ENCODE measurements around the gene MAP3K2. TPM values are rescaled to one million over a fixed set of nuclear protein-coding genes. Genes with fewer than 3 reads are reported as not detected.
A peak's percentile ranks its signal among the peaks of the same experiment; 100 is the strongest.

MAP3K2 gene
- total and polyA plus RNA-seq, 2 experiments from 2014 or later = 10.2 to 23.5 TPM

DNA sequence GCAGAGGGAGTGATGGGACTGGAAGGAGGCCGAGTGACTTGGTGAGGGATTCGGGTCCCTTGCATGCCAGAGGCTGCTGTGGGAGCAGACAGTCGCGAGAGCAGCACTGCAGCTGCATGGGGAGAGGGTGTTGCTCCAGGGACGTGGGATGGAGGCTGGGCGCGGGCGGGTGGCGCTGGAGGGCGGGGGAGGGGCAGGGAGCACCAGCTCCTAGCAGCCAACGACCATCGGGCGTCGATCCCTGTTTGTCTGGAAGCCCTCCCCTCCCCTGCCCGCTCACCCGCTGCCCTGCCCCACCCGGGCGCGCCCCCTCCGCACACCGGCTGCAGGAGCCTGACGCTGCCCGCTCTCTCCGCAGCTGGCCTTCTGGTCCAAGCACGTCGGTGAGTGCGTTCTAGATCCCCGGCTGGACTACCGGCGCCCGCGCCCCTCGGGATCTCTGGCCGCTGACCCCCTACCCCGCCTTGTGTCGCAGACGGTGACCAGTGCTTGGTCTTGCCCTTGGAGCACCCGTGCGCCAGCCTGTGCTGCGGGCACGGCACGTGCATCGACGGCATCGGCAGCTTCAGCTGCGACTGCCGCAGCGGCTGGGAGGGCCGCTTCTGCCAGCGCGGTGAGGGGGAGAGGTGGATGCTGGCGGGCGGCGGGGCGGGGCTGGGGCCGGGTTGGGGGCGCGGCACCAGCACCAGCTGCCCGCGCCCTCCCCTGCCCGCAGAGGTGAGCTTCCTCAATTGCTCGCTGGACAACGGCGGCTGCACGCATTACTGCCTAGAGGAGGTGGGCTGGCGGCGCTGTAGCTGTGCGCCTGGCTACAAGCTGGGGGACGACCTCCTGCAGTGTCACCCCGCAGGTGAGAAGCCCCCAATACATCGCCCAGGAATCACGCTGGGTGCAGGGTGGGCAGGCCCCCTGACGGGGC, 35.0 kb upstream of the MAP3K2 start:
- H3K27me3 ChIP-seq (ENCODE audit: insufficient read depth) = peaks cover 45% of the 10 kb centered on the region
- no peaks in the 10 kb centered on the region for H3K36me3 ChIP-seq (ENCODE audit: insufficient read depth)
- Mint-ChIP-seq H3K36me3 (ENCODE audit: low read depth) (no peaks in the 10 kb centered on the region; the same call in 2 of the 3 replicates), H3K27ac (no peak overlapping the region), H3K4me3 (peak overlapping the region; percentile 73), H3K4me1 (peaks cover 11% of the 10 kb centered on the region), H3K27me3 (ENCODE audit: insufficient read depth, low read depth, poor library complexity) (peaks cover 45% of the 10 kb centered on the region), H3K9me3 (no peaks in the 10 kb centered on the region; the same call in none of the 3 replicates)
- peak overlapping the region; percentile 88 for H3K4me3 ChIP-seq
- H3K4me2 ChIP-seq = peak overlapping the region; percentile 80
- H2AFZ ChIP-seq = peak overlapping the region; percentile 99
- DNase-seq (ENCODE audit: low spot score) = peak; percentile 77
- ATAC-seq = peak; percentile 75
- H3K9me2 ChIP-seq (ENCODE audit: insufficient read depth) = no peaks in the 10 kb centered on the region
- no peaks in the 10 kb centered on the region for H3K79me2 ChIP-seq (replicated peaks; ENCODE audit: insufficient read depth)
- peaks cover 12% of the 10 kb centered on the region; the same call in 1 of the 2 replicates for H3K4me1 ChIP-seq (ENCODE audit: insufficient read depth)
- no peaks in the 10 kb centered on the region for H4K20me1 ChIP-seq (replicated peaks; ENCODE audit: insufficient read depth)
- no peaks in the 10 kb centered on the region for H3F3A ChIP-seq (replicated peaks; ENCODE audit: low read depth)
- H3K27ac ChIP-seq (ENCODE audit: low read depth) = no peak overlapping the region
- peak; percentile 68 for TF ChIP-seq POLR2AphosphoS5 (IDR thresholded peaks at IDR 0.05; ENCODE audit: low read depth)
- no peak for TF ChIP-seq ZNF114 (CRISPR knock-in tag; IDR thresholded peaks at IDR 0.05)

GRCh38 chr2:127421871-127422558, 34.2 kb upstream of the MAP3K2 start:
- no peaks in the 10 kb centered on the region for H3K36me3 ChIP-seq (ENCODE audit: insufficient read depth)
- TF ChIP-seq EZH2phosphoT487 (IDR thresholded peaks at IDR 0.05; ENCODE audit: unreplicated experiment) (no peak), CREB1 (CRISPR knock-in tag; IDR thresholded peaks at IDR 0.05; ENCODE audit: low read depth) (no peak), POLR2AphosphoS5 (IDR thresholded peaks at IDR 0.05; ENCODE audit: low read depth) (no peak), REST (IDR thresholded peaks at IDR 0.05; ENCODE audit: unreplicated experiment) (no peak), NANOG (IDR thresholded peaks at IDR 0.05; ENCODE audit: borderline replicate concordance) (no peak), JUNB (IDR thresholded peaks at IDR 0.05; ENCODE audit: unreplicated experiment) (no peak), ZNF331 (CRISPR knock-in tag; IDR thresholded peaks at IDR 0.05; ENCODE audit: low read depth) (no peak)
- H3K27ac ChIP-seq (ENCODE audit: low read depth) = no peak overlapping the region
- DNase-seq (ENCODE audit: low spot score) = no peak
- Mint-ChIP-seq H3K36me3 (ENCODE audit: low read depth) (no peaks in the 10 kb centered on the region; the same call in 2 of the 3 replicates), H3K4me3 (peak overlapping the region; percentile 61), H3K9me3 (no peaks in the 10 kb centered on the region; the same call in none of the 3 replicates), H3K4me1 (peaks cover 14% of the 10 kb centered on the region), H3K27me3 (ENCODE audit: insufficient read depth, low read depth, poor library complexity) (peaks cover 52% of the 10 kb centered on the region), H3K27ac (no peak overlapping the region)
- no peaks in the 10 kb centered on the region for H3F3A ChIP-seq (replicated peaks; ENCODE audit: low read depth)
- peaks cover 12% of the 10 kb centered on the region; the same call in 1 of the 2 replicates for H3K4me1 ChIP-seq (ENCODE audit: insufficient read depth)
- no peak for ATAC-seq
- H3K4me2 ChIP-seq = peak overlapping the region; percentile 80
- no peaks in the 10 kb centered on the region for H4K20me1 ChIP-seq (replicated peaks; ENCODE audit: insufficient read depth)
- H3K4me3 ChIP-seq = peak overlapping the region; percentile 88
- H3K9me2 ChIP-seq (ENCODE audit: insufficient read depth) = no peaks in the 10 kb centered on the region
- H3K27me3 ChIP-seq (ENCODE audit: insufficient read depth) = peaks cover 53% of the 10 kb centered on the region
- H3K79me2 ChIP-seq (replicated peaks; ENCODE audit: insufficient read depth) = no peaks in the 10 kb centered on the region
- H2AFZ ChIP-seq = peak overlapping the region; percentile 99; the same call in 1 of the 2 replicates
